Measurements from ENCODE around the gene CDC7. TPM values are rescaled to one million over a fixed set of nuclear protein-coding genes. Genes with fewer than 3 reads are reported as not detected.
A peak's percentile ranks its signal among the peaks of the same experiment; 100 is the strongest.

CDC7 gene
- total RNA-seq, 1 experiment from 2014 or later: 41.6 TPM

- no peak for TF ChIP-seq CTCF (conservative IDR thresholded peaks at IDR 0.05)
- no peak overlapping the region for H4K8ac ChIP-seq (replicated peaks; ENCODE audit: insufficient read length, low read depth, low read length)
- no CpG with 5 or more reads among the region's 5 CpGs for WGBS (ENCODE audit: extremely low coverage, insufficient read length, low lambda C conversion rate)
Observed at GRCh38 chr1:91526496-91526895, 25.8 kb downstream of the CDC7 start.

More at GRCh38 chr1:91526496-91526895, 25.8 kb downstream of the CDC7 start:
- Mint-ChIP-seq H3K27me3 (ENCODE audit: low read depth) (no peaks in the 10 kb centered on the region), H3K9me3 (no peaks in the 10 kb centered on the region), H3K27ac (peak overlapping the region in 1 of 3 experiments; percentile 24; a peak in 2 of 7 replicates), H3K4me1 (peaks cover 11 to 18% of the 10 kb centered on the region in 2 experiments), H3K36me3 (ENCODE audit: insufficient read depth in 1 of 3, low read depth in 3 of 3) (peaks cover 2 to 5% (median 2%) of the 10 kb centered on the region in 3 experiments; a peak in 4 of 7 replicates), H3K4me3 (no peak overlapping the region)
- Histone ChIP-seq H3K23me2 (ENCODE audit: insufficient read length, low read depth, low read length, poor library complexity, severe bottlenecking) (no peaks in the 10 kb centered on the region), H4K20me1 (ENCODE audit: control insufficient read depth, insufficient read depth, insufficient read length) (no peaks in the 10 kb centered on the region), H3K9ac (ENCODE audit: extremely low read depth, insufficient read length, low read length) (no peak overlapping the region), H3K9me3 (ENCODE audit: control insufficient read depth, low read depth, low read length) (no peaks in the 10 kb centered on the region), H3K4ac (ENCODE audit: low read depth, low read length) (no peak overlapping the region), H2BK20ac (ENCODE audit: low read depth, low read length, poor library complexity, severe bottlenecking) (no peak overlapping the region), H3K4me1 (ENCODE audit: insufficient read depth, low read length) (no peaks in the 10 kb centered on the region), H2AFZ (ENCODE audit: low read length) (no peak overlapping the region), H2BK5ac (ENCODE audit: insufficient read length, low read length) (no peak overlapping the region), H4K91ac (ENCODE audit: insufficient read length, low read depth, low read length) (no peak overlapping the region), H2BK12ac (ENCODE audit: insufficient read length, low read depth, low read length) (no peak overlapping the region), H4K5ac (ENCODE audit: insufficient read length, low read depth, low read length) (no peak overlapping the region), H3K56ac (ENCODE audit: insufficient read length, low read depth, low read length) (no peak overlapping the region), H3K18ac (ENCODE audit: insufficient read length, low read depth, low read length) (no peak overlapping the region), H3K4me2 (ENCODE audit: insufficient read depth, insufficient read length, low read length) (no peak overlapping the region), H3K23ac (ENCODE audit: insufficient read length, low read depth, low read length) (no peak overlapping the region), H3T11ph (ENCODE audit: low read length) (no peak overlapping the region), H3K79me1 (ENCODE audit: insufficient read depth, low read depth, low read length, poor library complexity, severe bottlenecking) (no peaks in the 10 kb centered on the region), H3K14ac (ENCODE audit: insufficient read depth, low read length) (no peak overlapping the region), H3K27me3 (ENCODE audit: insufficient read depth, low read length) (no peaks in the 10 kb centered on the region), H2AK5ac (ENCODE audit: insufficient read length, low read length) (no peak overlapping the region), H2BK120ac (ENCODE audit: low read depth, low read length, poor library complexity, severe bottlenecking) (no peak overlapping the region), H3K79me2 (ENCODE audit: insufficient read depth, low read length) (no peaks in the 10 kb centered on the region), H3K27ac (ENCODE audit: insufficient read length, low read depth, low read length) (no peak overlapping the region), H2BK15ac (ENCODE audit: low read depth, low read length) (no peak overlapping the region)
- no peak for DNase-seq
